GM10847 (cell line): ENCODE measurements around the gene CPTP.

Experiments
- POLR2A ChIP-seq: IDR thresholded peaks from 2 replicates; pipeline ENCODE4 v1.6.1; 2011; ENCODE audit not compliant: insufficient read length; ENCODE audit errors: extremely low read depth

CPTP gene

GRCh38 chr1:1341549-1342021 is 17.0 kb downstream of the CPTP start:
- TF ChIP-seq POLR2A, result no peak

DNA sequence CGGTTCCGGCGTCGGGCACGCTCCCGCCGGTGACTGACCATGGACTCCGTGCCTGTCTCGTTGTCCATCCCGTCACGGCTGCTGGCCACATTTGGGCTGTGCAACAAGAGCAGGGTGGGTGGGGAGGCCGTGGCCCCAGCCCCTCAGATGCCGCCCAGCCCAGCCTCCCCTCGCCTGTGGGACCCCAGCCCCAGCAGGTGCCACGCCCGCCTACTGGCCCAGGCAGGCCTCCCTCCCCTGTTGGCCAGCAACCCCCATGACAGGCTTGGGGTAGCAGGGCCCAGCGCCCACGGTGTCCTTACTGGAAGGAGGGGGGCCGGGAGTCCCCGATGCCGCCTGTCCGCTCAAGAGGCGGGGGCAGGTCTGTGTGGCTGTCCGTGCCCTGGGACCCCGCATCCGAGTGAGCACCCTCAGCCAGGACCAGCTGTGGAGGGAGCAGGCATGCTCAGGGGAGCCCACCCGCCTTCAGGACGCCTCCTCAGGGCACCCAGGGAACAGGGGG is 17.5 kb downstream of the CPTP start:
- TF ChIP-seq POLR2A, result no peak

- no peak for TF ChIP-seq POLR2A
Observed at GRCh38 chr1:1342584-1343115, 18.0 kb downstream of the CPTP start.

GRCh38 chr1:1343811-1344421 is 19.3 kb downstream of the CPTP start:
- no peak for TF ChIP-seq POLR2A

- TF ChIP-seq POLR2A, result no peak
Observed at GRCh38 chr1:1344655-1345361, 20.2 kb downstream of the CPTP start.

- TF ChIP-seq POLR2A, result no peak
Observed at GRCh38 chr1:1345384-1345783, 20.8 kb downstream of the CPTP start.

GRCh38 chr1:1345860-1346500 is 21.4 kb downstream of the CPTP start:
- no peak for TF ChIP-seq POLR2A

- no peak for TF ChIP-seq POLR2A
Observed at GRCh38 chr1:1346501-1346890, 21.9 kb downstream of the CPTP start.

DNA sequence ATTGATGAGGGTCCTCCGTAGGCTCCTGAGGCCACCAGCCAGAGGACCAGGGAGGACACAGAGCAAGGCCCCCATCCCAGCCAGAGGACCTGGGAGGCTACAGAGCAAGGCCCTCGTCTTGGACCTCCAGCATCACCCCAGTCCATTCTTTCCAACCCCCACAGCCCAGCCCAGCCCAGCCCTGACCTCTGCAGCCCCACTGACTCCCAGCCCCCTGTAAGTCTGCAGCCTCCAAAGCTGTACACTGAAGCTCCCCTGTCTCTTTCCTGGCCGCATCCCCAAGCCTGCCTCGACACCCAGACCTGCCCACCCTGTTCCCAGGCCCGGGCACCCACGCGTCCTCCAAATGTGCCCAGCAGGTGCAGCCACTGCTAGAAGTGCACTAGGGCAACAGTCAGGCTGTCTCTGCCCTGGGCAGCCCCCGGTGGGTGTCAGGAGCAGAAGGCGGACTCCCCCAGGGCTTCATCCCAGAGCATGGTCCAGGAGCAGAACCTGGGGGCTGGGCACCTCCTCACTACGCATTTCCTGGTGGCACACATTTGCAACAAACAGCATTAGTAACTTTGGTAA is 22.5 kb downstream of the CPTP start:
- no peak for TF ChIP-seq POLR2A

DNA sequence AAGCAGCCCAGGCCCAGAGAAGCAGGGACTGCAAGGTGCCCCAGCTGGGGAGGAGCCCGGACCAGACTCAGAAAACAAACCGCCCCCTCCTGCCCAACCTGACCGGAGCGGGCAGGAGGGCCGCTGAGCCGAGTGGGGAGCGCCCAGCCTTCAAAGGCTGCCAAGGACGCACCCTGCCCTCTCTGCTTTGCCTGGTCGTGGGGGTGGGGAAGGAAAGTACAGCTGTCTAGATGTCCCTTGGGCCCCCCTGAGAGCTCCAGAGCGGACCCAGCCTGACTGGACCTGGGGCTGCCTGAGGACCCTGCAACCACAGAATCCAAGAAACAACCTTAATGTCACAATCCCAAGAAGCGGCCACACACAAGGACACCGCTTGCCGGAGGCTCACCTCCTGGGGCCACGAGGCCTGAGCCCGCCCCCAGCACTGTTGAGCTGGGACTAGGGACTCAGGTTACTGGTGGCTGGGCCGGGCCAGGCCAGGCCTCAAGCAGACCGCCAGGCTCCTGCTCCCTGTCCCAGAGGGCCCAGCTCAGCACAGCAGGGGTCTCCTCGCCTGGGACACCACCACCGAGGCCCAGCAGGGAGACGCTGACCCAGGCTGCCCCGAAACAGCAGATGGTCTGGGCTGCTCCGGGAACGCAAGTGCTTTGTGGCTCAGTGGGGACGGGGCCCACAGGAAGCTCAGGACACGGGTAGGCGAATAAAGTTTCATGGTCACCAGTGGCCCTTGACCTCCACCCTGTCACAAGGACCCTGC is 23.2 kb downstream of the CPTP start:
- no peak for TF ChIP-seq POLR2A

GRCh38 chr1:1348420-1349255 is 24.0 kb downstream of the CPTP start:
- no peak for TF ChIP-seq POLR2A

DNA sequence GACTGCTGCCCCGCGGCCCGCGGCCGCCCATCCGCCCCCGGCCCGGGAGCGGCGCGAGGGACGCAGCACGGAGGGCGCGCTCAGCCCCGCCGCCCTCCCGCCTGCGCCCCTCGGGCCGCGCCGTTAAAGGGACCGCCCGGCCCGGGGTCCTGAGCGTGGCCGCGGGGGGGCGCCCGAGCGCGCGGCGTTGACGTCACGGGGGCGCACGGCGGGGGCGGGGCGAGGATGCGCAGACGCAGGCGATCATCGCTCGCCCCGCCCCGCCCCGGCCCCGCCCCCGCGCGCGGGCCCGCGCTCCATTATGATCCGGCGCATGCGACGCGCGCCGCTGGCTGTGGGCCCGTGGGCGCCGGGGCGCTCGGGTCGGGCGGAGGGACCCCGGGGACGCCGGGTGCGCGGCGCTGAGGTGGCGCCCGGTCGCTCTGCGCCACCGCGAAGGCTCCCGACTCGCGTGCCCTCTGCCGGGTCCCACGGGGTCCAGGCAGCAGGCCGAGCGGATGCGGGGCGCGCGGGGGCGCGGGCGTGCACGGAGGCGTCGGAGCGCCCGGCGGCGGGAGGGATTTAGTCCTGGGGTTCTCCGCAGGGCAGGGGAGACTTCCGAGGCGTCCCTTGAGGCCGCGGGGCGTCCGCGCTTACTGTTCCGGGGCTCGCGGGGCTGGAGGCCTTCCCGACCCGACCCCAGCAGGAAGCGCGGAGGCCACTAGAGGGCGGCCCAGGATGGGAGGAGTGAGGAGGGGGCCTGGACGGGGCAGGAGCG is 24.8 kb downstream of the CPTP start, which contains the start of gene DVL1:
TSS of gene DVL1 (minus strand) at position 163 of the 757 bp plus-strand sequence. CDS start 353 bp downstream, outside the sequence.
- TF ChIP-seq POLR2A, result peak; percentile 79
